Loucy (cell line): ENCODE data around the gene EML1.

Experiments used
- H2AFZ ChIP-seq: fragments of 200-600 bp; sonication (generic); 2 replicates; pipeline ENCODE4 v1.6.0; 2016; ENCODE audit warnings: antibody characterized with exemption, mild to moderate bottlenecking, low read length, moderate library complexity
- H3F3A ChIP-seq: fragments of 200-600 bp; 2 replicates; pipeline ENCODE4 v1.6.0; 2016; ENCODE audit warnings: antibody characterized with exemption, low read depth, mild to moderate bottlenecking
- H3K27me3 ChIP-seq: fragments of 200-600 bp; sonication (generic); 2 replicates; pipeline ENCODE4 v1.6.1; 2014; ENCODE audit warnings: low read length, mild to moderate bottlenecking; ENCODE audit not compliant: insufficient read depth, poor library complexity, severe bottlenecking
- H3K36me3 ChIP-seq: fragments of 200-600 bp; sonication (generic); 2 replicates; pipeline ENCODE4 v1.6.1; 2016; ENCODE audit warnings: low read length; ENCODE audit not compliant: insufficient read depth
- H3K4me1 ChIP-seq: fragments of 200-600 bp; sonication (generic); 2 replicates; pipeline ENCODE4 v1.5.1; 2014; ENCODE audit warnings: low read length, mild to moderate bottlenecking; ENCODE audit not compliant: insufficient read depth, poor library complexity, severe bottlenecking
- H3K4me2 ChIP-seq: fragments of 200-600 bp; sonication (generic); 2 replicates; pipeline ENCODE4 v1.6.0; 2014; ENCODE audit warnings: antibody characterized with exemption, low read length, low read depth, mild to moderate bottlenecking; ENCODE audit not compliant: poor library complexity, severe bottlenecking
- H3K4me3 ChIP-seq: fragments of 200-600 bp; sonication (generic); 2 replicates; pipeline ENCODE4 v1.5.1; 2014; ENCODE audit warnings: low read length, mild to moderate bottlenecking, mixed read lengths; ENCODE audit not compliant: poor library complexity, severe bottlenecking
- H3K79me2 ChIP-seq: fragments of 200-600 bp; sonication (generic); 2 replicates; pipeline ENCODE4 v1.6.1; 2014; ENCODE audit warnings: low read length; ENCODE audit not compliant: insufficient read depth
- H3K9ac ChIP-seq: fragments of 200-600 bp; sonication (generic); 2 replicates; pipeline ENCODE4 v1.6.0; 2014; ENCODE audit warnings: mild to moderate bottlenecking, low read depth, low read length, moderate library complexity; ENCODE audit not compliant: poor library complexity, severe bottlenecking
- H3K9me2 ChIP-seq: fragments of 200-600 bp; sonication (generic); replicated peaks from 2 replicates; pipeline ENCODE4 v1.6.1; 2016; ENCODE audit warnings: low read depth, low read length, mixed read lengths
- H3K9me3 ChIP-seq: fragments of 200-600 bp; sonication (generic); 2 replicates; pipeline ENCODE4 v1.6.1; 2014; ENCODE audit warnings: mild to moderate bottlenecking, antibody characterized with exemption, low read length, low read depth; ENCODE audit not compliant: insufficient read depth
- H4K20me1 ChIP-seq: fragments of 200-600 bp; sonication (generic); 2 replicates; pipeline ENCODE4 v1.6.0; 2014; ENCODE audit warnings: antibody characterized with exemption, low read length, mild to moderate bottlenecking; ENCODE audit not compliant: insufficient read depth, poor library complexity, severe bottlenecking
- EZH2phosphoT487 ChIP-seq: fragments of 200-600 bp; IDR thresholded peaks from 2 replicates; pipeline ENCODE4 v1.6.1; 2018; ENCODE audit warnings: antibody characterized with exemption, mild to moderate bottlenecking, moderate library complexity, borderline replicate concordance
- TF ChIP-seq, protein P1 (sequence below): fragments of 200-600 bp; sonication (generic); conservative IDR thresholded peaks from 2 replicates; pipeline ENCODE4 v1.5.1; 2014; ENCODE audit warnings: mild to moderate bottlenecking, antibody characterized with exemption, low read length

Gene EML1

DNA sequence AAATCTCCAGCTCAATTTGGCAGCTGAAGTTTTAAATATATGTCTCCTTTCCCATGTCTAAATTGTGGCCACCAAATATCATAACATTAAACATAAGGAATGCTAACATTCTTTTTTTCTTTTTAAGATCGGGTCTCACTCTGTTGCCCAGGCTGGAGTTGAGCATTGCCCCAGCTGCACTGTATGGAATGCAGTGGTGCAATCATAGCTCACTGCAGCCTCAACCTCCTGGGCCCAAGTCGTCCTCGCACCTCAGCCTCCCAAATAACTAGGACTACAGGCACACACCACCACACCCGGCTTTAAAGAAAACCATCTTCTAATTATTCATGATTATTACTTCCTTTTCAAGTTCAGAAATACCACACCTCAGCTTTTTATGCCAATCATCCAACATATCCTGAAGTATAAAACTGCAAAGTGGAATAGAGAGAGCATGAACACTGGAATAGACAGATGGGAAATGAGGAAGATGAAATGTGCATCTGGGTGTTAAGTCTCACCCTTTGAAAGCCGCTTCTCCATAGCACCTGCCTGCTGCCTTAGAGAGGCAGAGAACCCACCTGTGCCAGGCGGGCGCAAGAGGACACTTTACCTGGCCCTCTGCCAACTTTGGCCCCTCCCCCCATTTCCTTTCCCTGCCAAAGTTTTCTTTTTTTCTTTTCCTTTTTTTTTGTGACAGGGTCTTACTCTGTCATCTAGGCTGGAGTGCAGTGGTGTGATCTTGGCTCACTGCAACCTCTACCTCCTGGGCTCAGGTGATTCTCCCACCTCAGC lies 2.8 kb upstream of the EML1 start:
- no peak overlapping the region for H2AFZ ChIP-seq
- no peaks in the 10 kb centered on the region for H3K9me3 ChIP-seq
- H3K9me2 ChIP-seq = no peaks in the 10 kb centered on the region
- TF ChIP-seq, protein P1, sequence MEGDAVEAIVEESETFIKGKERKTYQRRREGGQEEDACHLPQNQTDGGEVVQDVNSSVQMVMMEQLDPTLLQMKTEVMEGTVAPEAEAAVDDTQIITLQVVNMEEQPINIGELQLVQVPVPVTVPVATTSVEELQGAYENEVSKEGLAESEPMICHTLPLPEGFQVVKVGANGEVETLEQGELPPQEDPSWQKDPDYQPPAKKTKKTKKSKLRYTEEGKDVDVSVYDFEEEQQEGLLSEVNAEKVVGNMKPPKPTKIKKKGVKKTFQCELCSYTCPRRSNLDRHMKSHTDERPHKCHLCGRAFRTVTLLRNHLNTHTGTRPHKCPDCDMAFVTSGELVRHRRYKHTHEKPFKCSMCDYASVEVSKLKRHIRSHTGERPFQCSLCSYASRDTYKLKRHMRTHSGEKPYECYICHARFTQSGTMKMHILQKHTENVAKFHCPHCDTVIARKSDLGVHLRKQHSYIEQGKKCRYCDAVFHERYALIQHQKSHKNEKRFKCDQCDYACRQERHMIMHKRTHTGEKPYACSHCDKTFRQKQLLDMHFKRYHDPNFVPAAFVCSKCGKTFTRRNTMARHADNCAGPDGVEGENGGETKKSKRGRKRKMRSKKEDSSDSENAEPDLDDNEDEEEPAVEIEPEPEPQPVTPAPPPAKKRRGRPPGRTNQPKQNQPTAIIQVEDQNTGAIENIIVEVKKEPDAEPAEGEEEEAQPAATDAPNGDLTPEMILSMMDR = no peak
- TF ChIP-seq EZH2phosphoT487 = no peak
- H3K27me3 ChIP-seq = no peaks in the 10 kb centered on the region
- no peak overlapping the region for H3K9ac ChIP-seq
- H3K36me3 ChIP-seq = no peaks in the 10 kb centered on the region
- H3F3A ChIP-seq = no peaks in the 10 kb centered on the region
- H3K4me3 ChIP-seq = no peak overlapping the region
- H4K20me1 ChIP-seq = no peaks in the 10 kb centered on the region
- H3K4me1 ChIP-seq = no peaks in the 10 kb centered on the region
- no peak overlapping the region for H3K4me2 ChIP-seq
- H3K79me2 ChIP-seq = no peaks in the 10 kb centered on the region

DNA sequence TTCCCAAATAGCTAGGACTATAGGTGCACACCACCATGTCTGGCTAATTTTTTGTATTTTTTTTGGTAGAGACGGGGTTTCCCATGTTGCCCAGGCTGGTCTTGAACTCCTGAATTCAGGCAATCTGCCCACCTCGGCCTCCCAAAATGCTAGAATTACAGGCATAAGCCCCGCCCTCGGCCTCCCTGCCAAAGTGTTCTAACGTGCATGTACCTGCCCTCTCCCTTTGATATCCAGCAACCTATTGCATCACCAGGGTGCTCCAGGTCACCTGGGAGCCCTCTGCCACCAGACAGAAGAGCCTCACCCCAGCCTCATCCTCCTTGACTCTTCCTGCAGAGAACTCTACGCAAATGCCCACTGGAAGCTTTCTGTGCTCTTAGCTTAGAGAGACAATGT lies 2.2 kb upstream of the EML1 start:
- TF ChIP-seq EZH2phosphoT487 = no peak
- TF ChIP-seq, protein P1 = no peak
- no peaks in the 10 kb centered on the region for H3K36me3 ChIP-seq
- no peaks in the 10 kb centered on the region for H3K9me2 ChIP-seq
- no peaks in the 10 kb centered on the region for H3K79me2 ChIP-seq
- H3K4me3 ChIP-seq = no peak overlapping the region
- no peak overlapping the region for H3K4me2 ChIP-seq
- H2AFZ ChIP-seq = no peak overlapping the region
- H3F3A ChIP-seq = no peaks in the 10 kb centered on the region
- no peaks in the 10 kb centered on the region for H3K4me1 ChIP-seq
- no peaks in the 10 kb centered on the region for H3K9me3 ChIP-seq
- H4K20me1 ChIP-seq = no peaks in the 10 kb centered on the region
- H3K9ac ChIP-seq = no peak overlapping the region
- no peaks in the 10 kb centered on the region for H3K27me3 ChIP-seq

DNA sequence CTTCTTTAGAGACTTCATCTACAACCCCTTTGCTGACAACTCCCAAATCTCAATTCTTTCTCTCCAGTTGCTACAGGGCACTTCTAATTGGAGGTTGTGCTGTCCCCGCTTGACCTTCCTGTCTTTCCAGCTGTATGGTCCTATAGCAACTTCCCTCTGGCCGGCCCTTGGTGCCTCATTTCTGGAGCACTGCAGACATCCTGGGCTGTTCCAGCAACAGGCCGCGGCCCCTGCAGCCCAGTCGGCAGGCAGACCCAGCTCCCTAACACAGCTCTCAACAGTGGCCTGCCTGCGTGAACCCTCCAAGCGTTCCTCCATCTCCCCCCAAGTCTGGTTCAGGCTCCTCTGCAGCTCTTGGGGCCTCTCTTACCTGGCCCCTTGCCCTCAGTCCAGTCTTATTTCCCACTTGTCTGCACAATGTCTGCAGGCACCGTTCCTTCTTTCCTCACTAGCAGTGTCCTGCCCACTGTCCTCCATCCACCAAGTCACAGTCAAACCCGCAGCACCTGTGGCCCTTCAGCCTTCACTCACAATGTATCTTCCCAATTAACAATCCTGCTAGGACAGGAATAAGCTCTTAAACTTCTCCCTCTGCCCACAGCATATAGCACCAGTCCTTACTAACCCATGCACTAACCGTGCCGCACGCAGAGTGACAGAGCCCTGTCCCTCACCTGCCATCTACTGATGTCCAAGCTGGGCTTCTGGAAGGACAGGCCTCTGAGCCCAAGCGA lies 1.6 kb upstream of the EML1 start:
- Histone ChIP-seq H3K4me1 (no peaks in the 10 kb centered on the region), H3K79me2 (no peaks in the 10 kb centered on the region), H4K20me1 (no peaks in the 10 kb centered on the region), H3F3A (no peaks in the 10 kb centered on the region), H3K9ac (no peak overlapping the region), H3K4me3 (no peak overlapping the region), H3K9me3 (no peaks in the 10 kb centered on the region), H3K36me3 (no peaks in the 10 kb centered on the region), H3K4me2 (no peak overlapping the region), H3K9me2 (no peaks in the 10 kb centered on the region), H2AFZ (no peak overlapping the region), H3K27me3 (no peaks in the 10 kb centered on the region)
- TF ChIP-seq, protein P1 = no peak
